Endometrial microvascular endothelial cells (primary cell): ENCODE results near the gene CACNA2D1. TPM values are rescaled to one million over a fixed set of nuclear protein-coding genes. Genes with fewer than 3 reads are reported as not detected.

Experiments
- in situ Hi-C: cut with HindIII; loops from 2 replicates; pipeline ENCODE4 v1.10.0; 2017; ENCODE audit warnings: low sequenced_read_pairs, low pct_unique_long_range_greater_than_20kb; ENCODE audit errors: inconsistent ontology term
- total RNA-seq: library from RNA; depleted of rRNA; stranded (reverse); fragments of >200 nt; gene quantifications from one replicate; pipeline ENCODE4 v1.2.3, GENCODE V29; 2015; ENCODE audit errors: inconsistent ontology term

The CACNA2D1 gene
- total RNA-seq, 1 donor from 2014 or later: 49.5 TPM

- in situ Hi-C loops: no loop called here
Measured at GRCh38 chr7:82263920-82264782, 179.4 kb downstream of the CACNA2D1 start.

- in situ Hi-C loops: no loop called here
Measured at GRCh38 chr7:82258181-82258580, 185.4 kb downstream of the CACNA2D1 start.

- in situ Hi-C loops: no loop called here
Measured at GRCh38 chr7:82257118-82257695, 186.4 kb downstream of the CACNA2D1 start.

- in situ Hi-C loops: no loop called here
Measured at GRCh38 chr7:82255706-82256105, 187.9 kb downstream of the CACNA2D1 start.

GRCh38 chr7:82250598-82250997 lies 193.0 kb downstream of the CACNA2D1 start:
- in situ Hi-C loops: no loop called here

GRCh38 chr7:82249979-82250378 lies 193.6 kb downstream of the CACNA2D1 start:
- in situ Hi-C loops: loop anchor here (25.0 kb wide), 1 partner anchor 362 kb away; no protein-coding TSS in a partner anchor

- in situ Hi-C loops: loop anchor here (25.0 kb wide), 1 partner anchor 364 kb away; no protein-coding TSS in a partner anchor
Measured at GRCh38 chr7:82247814-82248433, 195.7 kb downstream of the CACNA2D1 start.

GRCh38 chr7:82244947-82245517 lies 198.5 kb downstream of the CACNA2D1 start:
- in situ Hi-C loops: loop anchor here (25.0 kb wide), 1 partner anchor 367 kb away; no protein-coding TSS in a partner anchor

- in situ Hi-C loops: loop anchor here (25.0 kb wide), 1 partner anchor 371 kb away; no protein-coding TSS in a partner anchor
Measured at GRCh38 chr7:82241356-82241755, 202.2 kb downstream of the CACNA2D1 start.

GRCh38 chr7:82235713-82236112 lies 207.9 kb downstream of the CACNA2D1 start:
- in situ Hi-C loops: loop anchor here (25.0 kb wide), 1 partner anchor 377 kb away; no protein-coding TSS in a partner anchor

GRCh38 chr7:82234457-82235049 lies 209.0 kb downstream of the CACNA2D1 start:
- in situ Hi-C loops: loop anchor here (25.0 kb wide), 1 partner anchor 378 kb away; no protein-coding TSS in a partner anchor

- in situ Hi-C loops: loop anchor here (25.0 kb wide), 1 partner anchor 381 kb away; no protein-coding TSS in a partner anchor
Measured at GRCh38 chr7:82230811-82231581, 212.6 kb downstream of the CACNA2D1 start.

GRCh38 chr7:82229164-82229563 lies 214.4 kb downstream of the CACNA2D1 start:
- in situ Hi-C loops: loop anchor here (25.0 kb wide), 1 partner anchor 383 kb away; no protein-coding TSS in a partner anchor

- in situ Hi-C loops: loop anchor here (25.0 kb wide), 1 partner anchor 386 kb away; no protein-coding TSS in a partner anchor
Measured at GRCh38 chr7:82226191-82226590, 217.4 kb downstream of the CACNA2D1 start.

- in situ Hi-C loops: no loop called here
Measured at GRCh38 chr7:82224529-82224928, 219.0 kb downstream of the CACNA2D1 start.

- in situ Hi-C loops: no loop called here
Measured at GRCh38 chr7:82223580-82223979, 220.0 kb downstream of the CACNA2D1 start.

- in situ Hi-C loops: no loop called here
Measured at GRCh38 chr7:82221152-82221674, 222.4 kb downstream of the CACNA2D1 start.

- in situ Hi-C loops: no loop called here
Measured at GRCh38 chr7:82212466-82212865, 231.1 kb downstream of the CACNA2D1 start.
